Ascending aorta (tissue), 2 donors: ENCODE data around the gene MOB3A. TPM values are rescaled to one million over a fixed set of nuclear protein-coding genes. Genes with fewer than 3 reads are reported as not detected.
A peak's percentile ranks its signal among the peaks of the same experiment; 100 is the strongest.

Experiments used
- DNase-seq, 2 donors: peaks; one replicate each; pipeline ENCODE4 v3.0.0-alpha.2; 2019; ENCODE audit warnings: low spot score in 2 of 2
- H3K27ac ChIP-seq, 2 donors: fragments of 200-600 bp; sonication (generic); one replicate each; pipeline ENCODE4 v1.5.1; 2016 to 2017; ENCODE audit warnings: mild to moderate bottlenecking in 1 of 2
- H3K27me3 ChIP-seq: fragments of 200-600 bp; sonication (generic); one replicate; pipeline ENCODE4 v1.5.1; 2017
- H3K36me3 ChIP-seq, 2 donors: fragments of 200-600 bp; sonication (generic); one replicate each; pipeline ENCODE4 v1.5.1; 2016
- H3K4me1 ChIP-seq, 2 donors: fragments of 200-600 bp; sonication (generic); one replicate each; pipeline ENCODE4 v1.5.1; 2016 to 2017; ENCODE audit warnings: mild to moderate bottlenecking in 1 of 2
- H3K4me3 ChIP-seq, 2 donors: fragments of 200-600 bp; sonication (generic); one replicate each; pipeline ENCODE4 v1.5.1; 2016 to 2017; ENCODE audit warnings: mild to moderate bottlenecking in 1 of 2
- H3K9me3 ChIP-seq, 2 donors: fragments of 200-600 bp; sonication (generic); one replicate each; pipeline ENCODE4 v1.5.1; 2016
- CTCF ChIP-seq, 3 experiments: fragments of 200-600 bp in 2 of 3; fragments of 450-650 bp in 1 of 3; sonication (generic) in 2 of 3; IDR thresholded peaks; one replicate each; pipeline ENCODE4 v1.5.1; 2016 to 2019; ENCODE audit warnings: antibody characterized with exemption in 3 of 3, mild to moderate bottlenecking in 1 of 3, moderate library complexity in 1 of 3
- intact Hi-C: fragments of 100-400 bp; cut with DNase I; formaldehyde crosslinking; loops from one replicate; pipeline ENCODE4 v1.15.1; 2023
- total RNA-seq: library from RNA; depleted of rRNA; stranded (reverse); fragments of >200 nt; gene quantifications from one replicate; pipeline ENCODE4 v1.1.0, GENCODE V29; 2016

The MOB3A gene
- total RNA-seq, 1 donor from 2014 or later: 44.4 TPM

- no peak for TF ChIP-seq CTCF (IDR thresholded peaks at IDR 0.05)
- intact Hi-C loops: loop anchor here (1.0 kb wide), 3 partner anchors 9 to 19 kb away; partner anchors contain the start of gene MKNK2
- Histone ChIP-seq H3K27me3 (no peaks in the 10 kb centered on the region), H3K4me1 (peaks cover 24 to 35% of the 10 kb centered on the region in 2 donors), H3K27ac (peak overlapping the region; percentile 91 to 94), H3K36me3 (peaks cover 68 to 75% of the 10 kb centered on the region in 2 donors), H3K9me3 (no peaks in the 10 kb centered on the region), H3K4me3 (peak overlapping the region; percentile 4 to 57)
- no peak for DNase-seq
Measured at GRCh38 chr19:2042485-2043250, 53.5 kb downstream of the MOB3A start.

GRCh38 chr19:2041683-2042484, 54.2 kb downstream of the MOB3A start:
- no peaks in the 10 kb centered on the region for H3K27me3 ChIP-seq
- peak overlapping the region; percentile 4 to 57 for H3K4me3 ChIP-seq
- H3K27ac ChIP-seq: peak overlapping the region; percentile 91 to 94
- DNase-seq: peak; percentile 94 to 99
- H3K4me1 ChIP-seq: peaks cover 18 to 27% of the 10 kb centered on the region in 2 donors
- H3K36me3 ChIP-seq: peaks cover 63 to 75% of the 10 kb centered on the region in 2 donors
- intact Hi-C loops: loop anchor here (1.0 kb wide), 3 partner anchors 9 to 19 kb away; partner anchors contain the start of gene MKNK2
- TF ChIP-seq CTCF (IDR thresholded peaks at IDR 0.05): no peak
- no peaks in the 10 kb centered on the region for H3K9me3 ChIP-seq

GRCh38 chr19:2041433-2041682, 54.8 kb downstream of the MOB3A start:
- TF ChIP-seq CTCF (IDR thresholded peaks at IDR 0.05): no peak
- Histone ChIP-seq H3K4me1 (peaks cover 16 to 25% of the 10 kb centered on the region in 2 donors), H3K36me3 (peaks cover 58 to 74% of the 10 kb centered on the region in 2 donors), H3K4me3 (peak overlapping the region in 1 of 2 donors; percentile 53), H3K27ac (peak overlapping the region; percentile 91 to 94), H3K27me3 (no peaks in the 10 kb centered on the region), H3K9me3 (no peaks in the 10 kb centered on the region)
- intact Hi-C loops: no loop called here
- DNase-seq: no peak

- intact Hi-C loops: no loop called here
- no peak for DNase-seq
- peaks cover 16 to 25% of the 10 kb centered on the region in 2 donors for H3K4me1 ChIP-seq
Measured at GRCh38 chr19:2040647-2041432, 55.3 kb downstream of the MOB3A start.

More at GRCh38 chr19:2040647-2041432, 55.3 kb downstream of the MOB3A start:
- Histone ChIP-seq H3K27ac (peak overlapping the region; percentile 91 to 94), H3K27me3 (no peaks in the 10 kb centered on the region), H3K9me3 (peaks cover 2 to 3% of the 10 kb centered on the region in 2 donors), H3K36me3 (peaks cover 53 to 69% of the 10 kb centered on the region in 2 donors), H3K4me3 (peak overlapping the region in 1 of 2 donors; percentile 53)
- no peak for TF ChIP-seq CTCF (IDR thresholded peaks at IDR 0.05)
